ENCODE data around the gene FHOD1. TPM values are rescaled to one million over a fixed set of nuclear protein-coding genes. Genes with fewer than 3 reads are reported as not detected.

FHOD1 gene
- total RNA-seq, 1 donor from 2014 or later, result 47.5 TPM

DNA sequence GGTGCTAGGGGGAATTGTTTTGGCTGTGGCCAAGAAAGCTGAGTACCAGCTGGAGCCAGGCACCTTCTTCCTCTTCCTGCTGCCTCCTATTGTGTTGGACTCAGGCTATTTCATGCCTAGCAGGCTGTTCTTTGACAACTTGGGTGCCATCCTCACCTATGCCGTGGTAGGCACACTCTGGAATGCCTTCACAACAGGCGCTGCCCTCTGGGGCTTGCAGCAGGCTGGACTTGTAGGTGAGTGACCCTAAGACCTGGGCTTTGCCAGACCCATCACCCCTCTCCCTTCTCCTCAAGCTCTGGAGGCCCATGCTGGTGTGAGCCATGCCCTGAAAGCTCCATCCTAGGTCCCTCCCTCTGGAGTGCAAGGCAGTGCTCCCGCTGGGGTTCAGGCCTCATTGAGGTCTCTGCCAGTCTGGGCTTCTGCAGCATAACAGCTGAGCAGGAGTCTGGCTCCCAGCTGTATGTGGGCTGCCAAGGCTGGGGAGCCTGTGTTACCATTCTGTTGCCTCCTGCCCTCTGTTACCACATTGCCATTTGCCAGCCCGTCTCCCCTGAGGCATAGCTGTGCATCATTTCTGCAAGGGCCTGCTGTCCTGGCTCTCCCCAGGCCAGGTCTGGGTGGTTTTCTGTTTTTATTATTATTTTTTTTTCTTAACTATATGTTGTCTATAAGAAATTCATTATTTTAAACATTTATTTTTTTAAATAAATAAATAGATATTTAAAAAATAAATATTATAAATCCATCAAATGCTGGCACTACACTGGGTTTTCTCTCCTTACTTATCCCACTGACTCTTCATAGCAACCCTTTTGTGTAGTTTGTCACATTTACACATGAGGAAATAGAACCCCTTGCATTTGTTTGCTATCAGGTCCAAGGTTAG lies 5.6 kb upstream of the FHOD1 start:
- DNase-seq (ENCODE audit: extremely low read depth, low read depth, low spot score), result no peak

DNA sequence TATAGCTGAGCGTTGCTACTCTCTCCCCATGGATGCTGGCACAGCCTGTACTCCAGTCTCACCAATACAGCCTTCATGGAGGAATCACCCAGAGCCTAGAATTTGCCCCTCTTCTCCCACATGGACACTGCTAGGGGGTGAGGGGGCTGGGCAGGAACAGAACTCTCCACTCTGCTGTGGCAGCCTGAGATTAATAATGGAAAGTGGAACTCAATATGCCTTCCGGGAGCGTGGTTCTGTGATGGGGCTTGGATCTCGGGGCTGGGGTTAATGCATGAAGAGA lies 2.7 kb upstream of the FHOD1 start:
- DNase-seq (ENCODE audit: extremely low read depth, low read depth, low spot score), result no peak

- DNase-seq (ENCODE audit: extremely low read depth, low read depth, low spot score), result no peak
These were observed 2.1 kb upstream of the FHOD1 start for GRCh38 chr16:67249178-67250044.

DNA sequence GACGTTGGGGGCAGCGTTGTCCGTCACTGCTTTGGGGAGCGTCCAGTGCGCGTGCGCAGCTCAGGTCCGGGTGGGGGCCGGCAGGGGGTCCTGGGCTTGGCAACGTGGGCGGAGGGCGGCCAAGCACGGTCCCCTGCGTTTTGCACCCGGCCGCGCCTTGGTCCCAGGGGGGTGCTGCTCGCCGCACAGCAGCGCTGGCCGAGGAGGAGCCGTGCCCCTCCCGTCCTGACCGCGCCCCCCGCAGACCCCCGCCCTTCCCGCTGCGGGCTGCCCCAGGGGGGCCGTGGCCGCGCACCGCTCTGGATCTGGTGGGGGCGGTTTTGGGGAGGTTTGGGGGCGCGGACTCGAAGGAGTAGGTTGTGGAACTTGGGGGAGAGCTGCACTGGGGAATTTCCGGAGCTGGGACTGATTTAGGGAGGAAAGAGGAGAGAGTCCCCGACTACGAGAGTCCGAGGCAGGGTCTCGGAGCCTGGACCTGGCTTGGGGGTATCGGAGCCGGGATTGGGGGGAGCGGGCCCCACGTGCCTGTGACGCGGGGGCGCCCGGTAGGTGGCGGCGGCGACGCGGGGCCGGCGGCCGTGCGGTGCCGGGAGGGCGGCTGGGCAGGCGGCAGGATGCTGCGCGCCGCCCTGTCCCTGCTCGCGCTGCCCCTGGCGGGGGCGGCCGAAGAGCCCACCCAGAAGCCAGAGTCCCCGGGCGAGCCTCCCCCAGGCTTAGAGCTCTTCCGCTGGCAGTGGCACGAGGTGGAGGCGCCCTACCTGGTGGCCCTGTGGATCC lies 1.3 kb upstream of the FHOD1 start, which contains the start of gene SLC9A5:
TSS of gene SLC9A5 (plus strand) at position 579 of the 777 bp plus-strand sequence. CDS start at position 615, 36 bp downstream.
- no peak for DNase-seq (ENCODE audit: extremely low read depth, low read depth, low spot score)

GRCh38 chr16:67248073-67248400 lies 756 bp upstream of the FHOD1 start:
- no peak for DNase-seq (ENCODE audit: extremely low read depth, low read depth, low spot score)

DNA sequence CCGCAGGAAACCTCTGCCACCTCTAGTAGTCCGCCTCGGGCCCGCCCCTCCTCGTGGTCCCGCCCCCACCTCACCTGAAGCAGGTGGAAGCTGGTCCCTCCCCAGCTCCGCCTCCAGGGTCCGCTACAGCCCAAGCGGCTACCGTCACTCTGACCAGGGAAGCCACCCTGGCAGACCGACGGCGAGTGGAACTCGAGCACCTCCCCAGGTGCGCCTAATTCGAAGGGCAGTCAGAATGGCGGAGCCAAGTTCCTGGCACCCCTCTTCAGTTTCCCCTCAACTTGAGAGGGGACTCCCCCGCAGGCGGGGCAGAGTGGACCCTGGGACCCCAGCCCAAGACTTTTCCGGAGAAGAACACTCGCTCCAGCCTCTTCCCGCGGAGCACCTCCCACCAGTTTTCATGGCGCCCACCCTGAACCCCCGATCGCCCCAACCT lies 507 bp downstream of the FHOD1 start:
- DNase-seq (ENCODE audit: extremely low read depth, low read depth, low spot score), result no peak

- no peak for DNase-seq (ENCODE audit: extremely low read depth, low read depth, low spot score)
These were observed 1.1 kb downstream of the FHOD1 start for GRCh38 chr16:67246081-67246755.

- no peak for DNase-seq (ENCODE audit: extremely low read depth, low read depth, low spot score)
These were observed 1.6 kb downstream of the FHOD1 start for GRCh38 chr16:67245674-67246080.

DNA sequence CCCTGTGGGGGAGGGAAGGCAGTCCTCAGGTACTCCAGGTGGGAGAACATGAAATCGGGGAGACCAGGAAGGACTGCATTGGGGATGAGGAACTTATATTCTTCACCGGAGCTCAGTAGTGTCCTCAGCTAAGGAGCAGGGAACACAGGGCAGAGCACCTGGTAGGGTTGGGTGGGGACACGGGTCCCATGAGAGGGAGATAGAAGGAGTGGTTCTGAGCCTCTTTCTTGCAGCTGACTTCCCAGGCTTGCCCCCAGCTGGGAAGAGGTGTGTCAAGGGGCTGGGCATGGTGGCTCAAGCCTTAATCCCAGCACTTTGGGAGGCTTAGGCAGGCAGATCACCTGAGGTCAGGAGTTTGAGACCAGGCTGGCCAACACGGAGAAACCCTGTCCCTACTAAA lies 2.1 kb downstream of the FHOD1 start:
- no peak for DNase-seq (ENCODE audit: extremely low read depth, low read depth, low spot score)

DNA sequence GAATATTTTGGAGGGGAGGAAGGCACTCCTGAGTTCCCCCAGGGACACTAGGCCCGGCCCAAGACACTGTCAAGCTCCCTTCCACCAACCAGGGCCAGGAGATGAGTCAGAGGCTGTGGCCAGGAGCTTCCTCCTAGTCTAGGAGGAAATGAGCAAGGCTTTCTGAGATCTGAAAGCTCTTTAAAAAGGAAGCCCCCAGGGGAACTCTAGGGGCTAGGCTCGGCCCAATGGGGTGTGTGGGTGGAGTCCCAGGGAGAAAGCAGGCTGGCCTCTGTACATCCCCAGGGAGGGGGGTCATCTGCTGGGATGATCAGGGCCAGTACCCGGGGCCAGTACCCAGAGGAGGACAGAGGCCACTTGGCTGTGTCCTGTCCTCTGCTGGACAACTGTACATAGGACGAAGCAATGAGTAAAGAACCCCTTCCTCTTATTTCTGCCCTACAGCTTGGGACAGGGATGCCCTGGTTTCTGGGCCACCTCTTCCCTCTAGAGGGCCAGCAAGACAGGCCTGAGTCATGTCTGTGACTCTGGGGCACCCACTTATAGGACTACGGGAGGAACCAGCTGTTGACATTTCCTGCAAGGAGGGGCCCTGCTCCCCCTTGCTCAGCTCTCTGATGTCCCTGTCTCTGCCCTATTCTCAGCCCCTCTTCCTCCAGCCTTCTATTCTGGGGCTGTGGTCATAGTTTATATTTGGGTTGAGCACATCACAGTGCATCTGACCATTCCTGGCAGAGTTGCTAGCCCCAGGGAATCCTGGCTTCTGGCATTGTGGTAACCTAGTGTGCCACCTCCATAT lies 2.7 kb downstream of the FHOD1 start:
- no peak for DNase-seq (ENCODE audit: extremely low read depth, low read depth, low spot score)

DNA sequence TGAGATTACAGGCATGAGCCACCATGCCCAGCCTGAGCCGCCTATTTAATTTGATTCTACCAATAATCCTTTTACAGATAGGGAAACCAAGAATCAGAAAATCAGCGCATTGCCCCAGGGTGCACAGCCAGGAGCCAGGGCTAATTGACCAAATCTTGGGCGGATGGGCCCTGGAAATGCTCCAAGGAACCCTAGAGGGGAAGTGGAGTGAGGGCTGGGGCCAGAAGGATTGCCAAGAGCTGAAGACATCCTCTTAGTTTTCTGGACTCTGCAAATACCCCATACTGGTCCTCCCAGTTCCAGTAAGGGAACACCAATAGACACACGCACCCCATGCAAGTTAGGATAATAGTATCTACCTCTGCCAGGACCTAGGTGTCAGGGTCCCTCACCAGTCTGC lies 3.8 kb downstream of the FHOD1 start:
- DNase-seq (ENCODE audit: extremely low read depth, low read depth, low spot score), result no peak

GRCh38 chr16:67242138-67242730 lies 5.0 kb downstream of the FHOD1 start:
- no peak for DNase-seq (ENCODE audit: extremely low read depth, low read depth, low spot score)

GRCh38 chr16:67241008-67241900 lies 6.0 kb downstream of the FHOD1 start:
- no peak for DNase-seq (ENCODE audit: extremely low read depth, low read depth, low spot score)

DNA sequence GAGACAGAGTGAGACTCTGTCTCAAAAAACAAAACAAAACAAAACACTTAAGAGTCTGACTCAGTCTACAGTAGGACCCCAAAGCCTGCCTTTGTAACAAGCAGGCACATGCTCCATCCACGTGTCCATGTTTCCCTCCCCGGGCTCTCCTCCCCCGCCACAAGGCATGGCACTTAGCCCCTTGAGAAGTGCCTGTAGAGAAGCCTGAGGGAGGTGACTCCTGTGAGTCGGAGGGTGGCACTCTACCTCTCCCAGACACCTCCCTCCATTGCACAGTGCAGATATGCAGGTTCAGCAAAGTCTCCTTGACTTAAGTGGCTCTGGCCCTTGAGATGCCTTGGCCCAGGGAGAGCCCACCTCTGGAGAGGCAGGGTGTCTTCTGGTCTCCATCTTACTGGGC lies 6.8 kb downstream of the FHOD1 start:
- DNase-seq (ENCODE audit: extremely low read depth, low read depth, low spot score), result no peak

DNA sequence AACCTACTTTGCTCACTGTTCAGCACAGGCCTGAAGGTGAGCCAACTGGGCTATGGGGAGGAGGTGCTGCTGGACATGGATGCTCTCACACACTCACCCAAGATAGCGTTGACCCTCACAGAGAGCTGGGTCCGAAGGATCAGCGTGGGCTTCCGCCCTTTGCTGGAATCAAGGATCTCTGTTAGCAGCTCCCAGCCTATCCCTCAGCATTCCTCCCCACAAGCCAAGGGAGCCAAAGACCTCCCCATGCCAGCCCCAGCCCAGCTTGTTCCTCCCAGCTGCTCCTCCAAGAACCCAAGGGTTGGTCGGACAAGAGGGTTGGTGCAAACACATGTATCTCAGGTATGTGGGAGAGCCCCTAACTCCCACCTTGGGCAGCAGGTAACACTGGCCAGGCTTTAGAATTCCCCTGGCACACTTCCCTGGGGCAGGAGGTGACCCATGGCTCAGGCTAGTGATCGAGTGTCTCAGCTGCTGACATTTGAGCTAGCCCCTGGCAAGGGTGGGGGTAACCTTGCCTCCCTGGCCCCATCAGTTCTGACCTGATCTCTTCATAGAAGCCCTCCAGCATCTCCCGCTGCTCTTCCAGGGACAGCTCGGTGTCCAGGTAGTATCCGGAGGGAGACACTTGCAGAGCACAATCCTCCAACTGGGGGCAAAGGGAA lies 8.3 kb downstream of the FHOD1 start:
- DNase-seq (ENCODE audit: extremely low read depth, low read depth, low spot score), result no peak

DNA sequence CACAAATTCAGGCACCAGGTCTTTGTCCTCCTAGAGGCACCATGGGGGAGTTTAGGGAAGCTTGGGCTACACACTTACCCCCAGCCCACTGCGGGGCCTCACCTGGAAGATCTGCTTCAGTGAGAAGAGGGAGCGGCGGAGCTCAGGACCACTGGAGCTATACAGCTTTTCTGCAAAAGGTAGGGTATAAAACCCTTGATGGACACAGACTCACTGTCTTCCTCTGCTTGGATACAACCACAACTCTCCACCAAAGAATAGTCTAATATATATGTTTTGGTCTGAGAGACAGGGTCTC lies 9.1 kb downstream of the FHOD1 start:
- DNase-seq (ENCODE audit: extremely low read depth, low read depth, low spot score), result no peak

DNA sequence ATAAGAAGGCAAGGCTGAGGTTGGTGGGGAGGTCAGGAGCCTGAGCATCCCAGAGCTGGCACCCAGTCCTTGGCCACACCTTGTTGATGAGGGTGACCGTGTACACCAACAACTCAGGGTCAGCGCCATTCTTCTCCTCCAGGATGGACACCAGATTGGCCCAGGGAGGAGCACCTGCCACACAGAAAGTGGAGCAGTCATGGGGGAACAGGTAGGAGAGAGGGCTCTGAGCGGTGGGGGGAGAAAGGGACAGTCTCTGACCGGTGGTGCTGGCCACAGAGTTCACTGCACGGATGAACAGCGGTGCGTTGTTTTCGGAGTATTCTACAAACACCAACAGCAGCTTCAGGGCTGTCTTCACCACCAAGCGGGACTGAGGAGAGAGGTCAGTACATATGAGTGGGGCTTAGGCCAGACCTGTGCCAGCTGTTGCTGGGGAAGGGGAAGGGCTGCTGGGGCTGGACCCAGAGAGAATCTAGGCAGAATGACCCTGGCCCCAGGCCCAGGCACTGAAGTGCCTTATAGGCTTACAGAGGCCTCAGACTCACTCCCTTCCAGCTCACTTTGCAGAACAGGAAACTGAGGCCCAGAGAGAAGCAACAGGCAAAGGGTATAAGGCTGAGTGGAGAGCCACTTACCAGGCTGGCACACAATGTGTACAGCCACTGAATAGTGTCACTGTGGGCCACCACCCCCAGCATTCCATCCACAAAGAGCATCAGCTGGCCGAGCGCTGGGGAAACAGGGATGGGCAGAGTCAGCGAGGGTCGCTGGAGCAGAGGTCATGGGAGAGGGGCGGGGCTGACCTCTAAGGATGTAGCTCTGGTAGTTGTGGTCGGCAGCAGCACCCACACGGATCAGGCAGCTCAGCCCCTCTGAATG lies 9.6 kb downstream of the FHOD1 start:
- no peak for DNase-seq (ENCODE audit: extremely low read depth, low read depth, low spot score)
